K562 (cell line): ENCODE results near the gene SERINC3. TPM values are rescaled to one million over a fixed set of nuclear protein-coding genes. Genes with fewer than 3 reads are reported as not detected.

Experiments
- ATAC-seq: fragments of 200-7000 bp; cut with Tn5 transposase; 3 replicates; pipeline ENCODE4 v1.9.1; 2020; ENCODE audit warnings: moderate library complexity
- BruUV-seq: library from RNA; stranded (reverse); fragments of 400-500 nt; replicated peaks from 2 replicates; lab custom pipeline; 2021; lab: Mats Ljungman, UMichigan
- CTCF ChIA-PET: fragments of 300-600 bp; formaldehyde crosslinking; extraction: SDS; loops from one replicate; lab custom pipeline; 2021; ENCODE audit warnings: low intra/inter-chr PET ratio; lab: Yijun Ruan, JAX
- POLR2A ChIA-PET: fragments of 300-600, 350-650 bp; sonication (Branson Sonifier 250); formaldehyde crosslinking; extraction: SDS; loops from one replicate; lab custom pipeline; 2021; ENCODE audit warnings: antibody characterized with exemption, inconsistent platforms; lab: Yijun Ruan, JAX
- DNase-seq, 4 experiments: peaks; one replicate each; pipeline versions ENCODE4 v3.0.0 to v3.0.0-alpha.2; 2011 to 2018; ENCODE audit warnings: low spot score in 3 of 4, mixed read lengths in 3 of 4; ENCODE audit errors: extremely low read depth in 1 of 4
- FAIRE-seq: peaks from 2 replicates; lab custom pipeline; 2011; peaks lifted over from hg19 to GRCh38; lab: Jason Lieb, UNC
- H2AFZ ChIP-seq: 2 replicates; pipeline ENCODE4 v1.6.0; 2011; ENCODE audit warnings: low read depth, low read length, control low read depth, inconsistent platforms
- H3K27ac ChIP-seq: fragments of 200-600 bp; 3 replicates; pipeline ENCODE4 v1.8.0; 2011; ENCODE audit warnings: low read depth, mild to moderate bottlenecking, control low read depth, inconsistent platforms, low read length, moderate library complexity, mixed read lengths; ENCODE audit errors: extremely low read depth
- H3K27me3 ChIP-seq, 2 experiments: fragments of 300-600 bp in 1 of 2; 2 replicates in 1 of 2; 3 replicates in 1 of 2; pipeline versions ENCODE4 v1.6.0 to v1.8.0; 2011; ENCODE audit warnings: inconsistent platforms in 2 of 2, low read length in 2 of 2, mild to moderate bottlenecking in 1 of 2, mixed read lengths in 1 of 2, moderate library complexity in 1 of 2; ENCODE audit not compliant: control insufficient read depth in 2 of 2, insufficient read depth in 2 of 2
- H3K36me3 ChIP-seq: fragments of 300-600 bp; 3 replicates; pipeline ENCODE4 v1.8.0; 2011; ENCODE audit warnings: mild to moderate bottlenecking, low read length, inconsistent platforms; ENCODE audit not compliant: control insufficient read depth, insufficient read depth
- H3K4me1 ChIP-seq, 2 experiments: fragments of 200-600 bp in 1 of 2; replicated peaks in 1 of 2; 2 replicates in 1 of 2; 3 replicates in 1 of 2; pipeline versions ENCODE4 v1.5.1 to v1.8.0; 2011; ENCODE audit warnings: inconsistent platforms in 2 of 2, low read length in 2 of 2, mild to moderate bottlenecking in 1 of 2, mixed read lengths in 1 of 2, moderate library complexity in 1 of 2; ENCODE audit not compliant: control insufficient read depth in 2 of 2, insufficient read depth in 2 of 2
- H3K4me2 ChIP-seq: 2 replicates; pipeline ENCODE4 v1.6.1; 2011; ENCODE audit warnings: low read length, control low read depth, inconsistent platforms, mixed read lengths; ENCODE audit not compliant: insufficient read depth
- H3K4me3 ChIP-seq: fragments of 200-600 bp; sonication (generic), shearing (Covaris generic); 2 replicates; pipeline ENCODE4 v1.5.1; 2016; ENCODE audit warnings: control low read depth, inconsistent platforms
- H3K79me2 ChIP-seq: fragments of 200-600 bp; 3 replicates; pipeline ENCODE4 v1.8.0; 2011; ENCODE audit warnings: low read length, inconsistent platforms; ENCODE audit not compliant: control insufficient read depth, insufficient read depth
- H3K9ac ChIP-seq, 2 experiments: 2 replicates each; pipeline versions ENCODE4 v1.6.0 to v1.6.1; 2011; ENCODE audit warnings: low read depth in 2 of 2, low read length in 2 of 2, control low read depth in 1 of 2, inconsistent platforms in 1 of 2, mild to moderate bottlenecking in 1 of 2, mixed read lengths in 1 of 2; ENCODE audit not compliant: insufficient read depth in 1 of 2
- H3K9me1 ChIP-seq: one replicate; pipeline ENCODE4 v1.6.0; 2011; ENCODE audit warnings: inconsistent platforms, mild to moderate bottlenecking, low read length, moderate library complexity; ENCODE audit not compliant: control insufficient read depth, insufficient read depth
- H3K9me3 ChIP-seq: replicated peaks from 2 replicates; pipeline ENCODE4 v1.5.1; 2011; ENCODE audit warnings: low read depth, low read length, inconsistent platforms; ENCODE audit not compliant: control insufficient read depth, insufficient read depth
- H4K20me1 ChIP-seq: replicated peaks from 2 replicates; pipeline ENCODE4 v1.6.1; 2011; ENCODE audit warnings: low read length, inconsistent platforms, mixed read lengths; ENCODE audit not compliant: control insufficient read depth, insufficient read depth
- ARID3A ChIP-seq: IDR thresholded peaks from 2 replicates; pipeline ENCODE4 v1.6.1; 2012; ENCODE audit warnings: low read depth, low read length, improper control_type of control experiment, borderline replicate concordance
- CBX1 ChIP-seq: sonication (generic); IDR thresholded peaks from 2 replicates; pipeline ENCODE4 v1.6.1; 2016; ENCODE audit warnings: antibody characterized with exemption, low read depth, mild to moderate bottlenecking
- ESRRB ChIP-seq: fragments of 250-450 bp; sonication (Bioruptor Pico); IDR thresholded peaks from 2 replicates; pipeline ENCODE4 v1.5.0; 2020; ENCODE audit warnings: mild to moderate bottlenecking, moderate library complexity, borderline replicate concordance
- IFI16 ChIP-seq: fragments of 250-450 bp; sonication (Bioruptor Pico); IDR thresholded peaks from 2 replicates; pipeline ENCODE4 v2.1.2; 2022; ENCODE audit warnings: mild to moderate bottlenecking, inconsistent platforms
- OTX1 ChIP-seq: fragments of 450-650 bp; formaldehyde crosslinking; IDR thresholded peaks from 2 replicates; pipeline ENCODE4 v1.4.0; 2022; ENCODE audit warnings: mild to moderate bottlenecking
- RBM25 ChIP-seq: fragments of 200-400 bp; formaldehyde crosslinking; IDR thresholded peaks from 2 replicates; pipeline ENCODE4 v1.6.1; 2018; ENCODE audit warnings: low read length, low read depth, moderate library complexity; ENCODE audit not compliant: severe bottlenecking
- in situ Hi-C: fragments of 300-500 bp; cut with MboI; formaldehyde crosslinking; loops from 4 replicates; pipeline ENCODE4 v1.15.0; 2018; ENCODE audit warnings: inconsistent platforms, mixed read lengths
- intact Hi-C: fragments of 100-400 bp; cut with micrococcal nuclease; formaldehyde crosslinking; loops from 2 replicates; pipeline ENCODE4 v1.14.2; 2022
- polyA plus RNA-seq, 8 experiments: library from polyadenylated mRNA; depleted of rRNA in 4 of 8; stranded (reverse) in 5 of 8; unstranded in 3 of 8; fragments of >200 nt; fragmentation: Nextera tagmentation in 2 of 8; fragmentation: Illumina TruSeq in 1 of 8; extraction: Ambion mirVana in 2 of 8; extraction: Trizol in 1 of 8; gene quantifications; 2 replicates each; pipeline versions ENCODE4 v1.2.1 to v1.2.3, GENCODE V29; 2011 to 2014; ENCODE audit warnings: inconsistent platforms in 1 of 8, missing spikeins in 1 of 8
- total RNA-seq, 7 experiments: library from RNA; depleted of rRNA in 6 of 7; stranded (reverse); fragments of >200 nt in 6 of 7; fragmentation: Illumina TruSeq in 2 of 7; extraction: Trizol in 2 of 7; gene quantifications; 2 replicates each; pipeline versions ENCODE4 v1.2.1 to v1.2.3, GENCODE V29; 2011 to 2021; ENCODE audit warnings: low replicate concordance in 1 of 7

Gene SERINC3
- total and polyA plus RNA-seq, 9 of the 15 experiments (the other 6 are each of a cell fraction or from before 2014, with no cell fraction given), result 24.7 to 107 (median 48.8) TPM

- TF ChIP-seq IFI16 (CRISPR knock-in tag) (no peak), ESRRB (CRISPR knock-in tag) (no peak), ARID3A (no peak), RBM25 (peak; percentile 83)
These were observed 48.5 kb upstream of the SERINC3 start (continued) for GRCh38 chr20:44570367-44570766.

- TF ChIP-seq OTX1 (CRISPR knock-in tag) (no peak), CBX1 (no peak)
- Histone ChIP-seq H3K4me2 (no peak overlapping the region), H3K4me1 (no peaks in the 10 kb centered on the region), H3K9ac (no peak overlapping the region), H2AFZ (no peak overlapping the region), H3K79me2 (no peaks in the 10 kb centered on the region), H3K27ac (no peak overlapping the region), H3K4me3 (no peak overlapping the region), H4K20me1 (no peaks in the 10 kb centered on the region), H3K9me1 (no peaks in the 10 kb centered on the region), H3K27me3 (no peaks in the 10 kb centered on the region), H3K9me3 (no peaks in the 10 kb centered on the region), H3K36me3 (no peaks in the 10 kb centered on the region)
- FAIRE-seq (no peak), DNase-seq (no peak), ATAC-seq (no peak)
- intact Hi-C loops (no loop called here), in situ Hi-C loops (no loop called here)
- no TSS peak for BruUV-seq
- ChIA-PET CTCF (no interaction called here), POLR2A (interaction anchor here (0.9 kb wide), 2 partner anchors 9 to 20 kb away, joined by 3 to 4 read pairs; no protein-coding TSS in a partner anchor)
These were observed 44.9 kb upstream of the SERINC3 start for GRCh38 chr20:44566811-44567210.
